Activated CD4-positive, alpha-beta T cell treated with anti-CD3 and anti-CD28 coated beads for 48 hours (primary cell): ENCODE data around the gene EFNA5.
"Not testable (repeated sequence)": the region's sequence is repeated elsewhere in the genome, so short reads cannot be mapped to it uniquely, and the experiment has no call there.

Experiments used
- DNase-seq: peaks from one replicate; pipeline ENCODE4 v3.0.0-alpha.2; 2020

The EFNA5 gene

GRCh38 chr5:107476783-107477182 lies 194.0 kb downstream of the EFNA5 start:
- DNase-seq = peak; percentile 5

GRCh38 chr5:107474716-107475489 lies 195.8 kb downstream of the EFNA5 start:
- no peak for DNase-seq

GRCh38 chr5:107474361-107474715 lies 196.4 kb downstream of the EFNA5 start:
- no peak for DNase-seq

- no peak for DNase-seq
These were observed 198.1 kb downstream of the EFNA5 start for GRCh38 chr5:107472620-107473064.

- no peak for DNase-seq
These were observed 200.5 kb downstream of the EFNA5 start for GRCh38 chr5:107470295-107470582.

- DNase-seq = no peak
These were observed 201.0 kb downstream of the EFNA5 start for GRCh38 chr5:107469485-107470294.

GRCh38 chr5:107469064-107469463 lies 201.7 kb downstream of the EFNA5 start:
- DNase-seq = no peak

- no peak for DNase-seq
These were observed 202.5 kb downstream of the EFNA5 start for GRCh38 chr5:107468276-107468675.

- DNase-seq = no peak
These were observed 203.4 kb downstream of the EFNA5 start for GRCh38 chr5:107467137-107467932.

- DNase-seq = no peak
These were observed 204.4 kb downstream of the EFNA5 start for GRCh38 chr5:107466233-107466769.

GRCh38 chr5:107464876-107465275 lies 205.9 kb downstream of the EFNA5 start:
- no peak for DNase-seq

- no peak for DNase-seq
These were observed 206.3 kb downstream of the EFNA5 start for GRCh38 chr5:107464416-107464815.

- no peak for DNase-seq
These were observed 207.0 kb downstream of the EFNA5 start for GRCh38 chr5:107463731-107464130.

- DNase-seq = no peak
These were observed 209.0 kb downstream of the EFNA5 start for GRCh38 chr5:107461770-107462169.

- DNase-seq = no peak
These were observed 209.9 kb downstream of the EFNA5 start for GRCh38 chr5:107460789-107461188.

GRCh38 chr5:107459605-107460004 lies 211.1 kb downstream of the EFNA5 start:
- DNase-seq = no peak

- no peak for DNase-seq
These were observed 212.4 kb downstream of the EFNA5 start for GRCh38 chr5:107458322-107458721.

- DNase-seq = no peak
These were observed 212.9 kb downstream of the EFNA5 start for GRCh38 chr5:107457881-107458280.

GRCh38 chr5:107457138-107457537 lies 213.6 kb downstream of the EFNA5 start:
- no peak for DNase-seq

GRCh38 chr5:107456281-107456715 lies 214.4 kb downstream of the EFNA5 start:
- no peak for DNase-seq

GRCh38 chr5:107455111-107455544 lies 215.6 kb downstream of the EFNA5 start:
- no peak for DNase-seq

- not testable (repeated sequence) for DNase-seq
These were observed 218.9 kb downstream of the EFNA5 start for GRCh38 chr5:107451827-107452226.

GRCh38 chr5:107451028-107451427 lies 219.7 kb downstream of the EFNA5 start:
- no peak for DNase-seq
